Hematopoietic multipotent progenitor cell treated with erythropoietin and hydrocortisone succinate and interleukin-3 and kit ligand, for 8 days (in vitro differentiated cells): ENCODE results near the gene ZFAND6.
"Not testable (repeated sequence)": the region's sequence is repeated elsewhere in the genome, so short reads cannot be mapped to it uniquely, and the experiment has no call there.

ENCODE experiments used
- DNase-seq: peaks from one replicate; pipeline ENCODE4 v3.0.0-alpha.2; 2015

ZFAND6 gene

DNA sequence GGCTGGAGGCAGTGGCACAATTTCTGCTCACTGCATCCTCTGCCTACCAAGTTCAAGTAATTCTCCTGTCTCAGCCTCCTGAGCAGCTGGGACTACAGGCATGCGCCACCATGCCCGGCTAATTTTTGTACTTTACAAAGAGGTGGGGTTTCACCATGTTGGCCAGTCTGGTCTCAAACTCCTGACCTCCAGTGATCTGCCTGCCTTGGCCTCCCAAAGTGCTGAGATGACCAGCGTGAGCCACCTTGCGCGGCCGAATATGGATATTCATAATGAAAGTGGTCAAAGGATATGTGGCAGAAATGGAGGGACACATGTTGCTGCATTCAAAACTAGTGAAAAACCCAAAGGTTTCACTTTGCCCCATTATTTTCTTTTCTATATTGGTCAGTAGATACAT, 40.2 kb downstream of the ZFAND6 start:
- DNase-seq, result not testable (repeated sequence)

DNA sequence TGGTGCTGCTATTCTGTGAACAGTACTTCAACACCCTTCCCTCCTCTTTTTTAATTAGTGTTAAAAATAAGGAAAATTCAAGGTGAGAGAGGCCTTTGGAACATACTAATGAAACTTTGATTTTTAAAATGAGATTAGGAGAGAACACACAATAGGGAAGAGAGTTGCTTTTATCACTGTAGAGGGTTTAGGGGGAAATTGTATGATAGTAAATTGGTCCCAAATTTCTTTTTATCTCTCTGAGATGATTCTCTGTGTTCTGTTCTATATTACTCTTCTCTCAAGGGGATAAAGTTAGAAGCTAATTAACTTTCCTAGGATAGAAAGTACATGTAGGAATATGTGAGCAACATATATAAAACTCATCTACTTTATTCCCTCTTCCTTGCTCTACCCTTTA, 40.8 kb downstream of the ZFAND6 start:
- no peak for DNase-seq

DNA sequence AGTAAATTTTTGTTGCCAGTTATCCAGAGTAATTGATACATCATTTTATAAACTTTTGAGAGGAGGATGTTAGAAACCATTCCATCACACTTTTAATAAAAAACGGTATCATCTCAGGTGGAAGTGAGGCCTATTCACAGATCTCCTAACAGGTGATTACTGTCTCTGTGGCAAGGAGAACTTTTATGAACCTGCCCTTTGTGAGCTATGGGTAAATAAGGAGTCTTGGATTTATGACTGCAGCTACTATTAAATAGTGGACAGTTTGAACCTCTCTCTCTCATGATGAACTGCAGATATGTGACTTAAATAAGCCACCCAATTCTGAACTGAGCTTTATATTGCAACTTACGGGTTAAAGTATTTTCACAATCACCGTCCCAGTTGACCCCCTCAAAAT, 45.7 kb downstream of the ZFAND6 start:
- DNase-seq, result no peak

DNA sequence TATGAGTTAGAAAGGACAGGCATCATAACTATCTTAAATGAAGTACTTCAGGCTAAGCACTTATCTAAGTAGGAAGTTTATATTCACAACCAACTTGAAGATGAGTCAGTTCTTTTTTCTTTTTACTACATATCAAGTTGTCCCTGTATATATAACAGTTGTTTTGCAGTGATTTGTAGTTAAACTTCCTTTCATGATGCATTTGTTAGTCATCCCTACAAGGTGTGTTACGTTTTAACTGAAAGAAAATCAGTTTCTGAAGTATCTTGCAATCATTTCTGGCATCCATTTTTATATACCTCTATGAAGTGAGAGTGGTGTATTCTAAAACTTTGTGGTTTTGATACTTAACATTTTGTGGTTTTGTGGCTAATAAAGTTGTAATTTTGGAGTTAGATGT, 46.1 kb downstream of the ZFAND6 start:
- DNase-seq, result no peak

DNA sequence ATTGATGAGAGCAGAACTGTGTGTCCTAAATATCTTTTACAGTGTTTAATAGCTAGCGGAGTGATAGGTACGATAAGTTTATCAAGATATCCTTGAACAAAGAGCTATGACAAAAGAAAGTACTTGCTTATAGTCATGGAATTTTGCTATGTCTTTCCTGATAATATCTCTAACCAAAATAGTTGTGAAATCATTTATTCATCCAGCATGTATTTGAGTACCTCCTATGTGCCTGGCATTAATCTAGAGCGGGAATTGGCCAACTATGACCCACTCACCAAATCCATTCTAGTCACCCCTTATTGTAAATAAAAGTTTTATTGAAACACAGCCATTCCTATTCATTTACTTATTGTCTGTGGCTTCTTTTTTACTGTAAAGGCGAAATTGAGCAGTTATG, 46.6 kb downstream of the ZFAND6 start:
- DNase-seq, result no peak

DNA sequence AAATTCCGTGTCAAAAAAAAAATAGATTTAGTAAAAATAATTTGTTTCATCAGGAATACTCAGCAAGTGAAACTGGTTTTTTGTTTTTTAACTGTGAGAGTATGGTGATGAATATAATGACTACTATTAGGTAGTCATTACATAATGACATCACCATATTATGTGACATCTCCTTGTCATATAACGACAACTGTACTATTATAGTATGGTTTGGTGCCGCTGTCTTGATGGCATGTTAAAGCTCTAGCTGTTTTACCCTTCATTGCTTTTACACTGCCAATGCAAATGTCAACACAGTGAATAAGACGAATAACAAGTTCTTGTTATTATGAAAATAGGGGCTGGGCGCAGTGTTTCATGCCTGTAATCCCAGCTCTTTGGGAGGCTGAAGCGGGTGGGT, 47.7 kb downstream of the ZFAND6 start:
- no peak for DNase-seq

DNA sequence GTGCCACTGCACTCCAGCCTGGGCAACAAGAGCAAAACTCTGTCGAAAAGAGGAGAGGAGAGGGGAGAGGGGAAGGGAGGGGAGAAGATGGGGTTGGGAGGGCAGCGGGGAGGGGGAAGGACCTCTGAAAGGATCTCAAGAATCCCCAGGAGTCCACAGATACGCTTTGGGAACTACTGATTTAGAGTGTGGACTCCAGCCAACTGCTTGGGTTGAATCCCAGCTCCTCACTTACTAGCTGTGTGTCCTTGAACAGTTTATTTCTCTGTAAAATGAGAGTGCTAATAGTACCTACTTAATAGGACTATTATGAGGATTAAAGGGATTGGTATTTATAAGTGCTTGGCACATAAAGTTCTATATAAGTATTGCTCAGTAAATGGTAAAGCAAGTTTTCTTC, 48.3 kb downstream of the ZFAND6 start:
- no peak for DNase-seq

DNA sequence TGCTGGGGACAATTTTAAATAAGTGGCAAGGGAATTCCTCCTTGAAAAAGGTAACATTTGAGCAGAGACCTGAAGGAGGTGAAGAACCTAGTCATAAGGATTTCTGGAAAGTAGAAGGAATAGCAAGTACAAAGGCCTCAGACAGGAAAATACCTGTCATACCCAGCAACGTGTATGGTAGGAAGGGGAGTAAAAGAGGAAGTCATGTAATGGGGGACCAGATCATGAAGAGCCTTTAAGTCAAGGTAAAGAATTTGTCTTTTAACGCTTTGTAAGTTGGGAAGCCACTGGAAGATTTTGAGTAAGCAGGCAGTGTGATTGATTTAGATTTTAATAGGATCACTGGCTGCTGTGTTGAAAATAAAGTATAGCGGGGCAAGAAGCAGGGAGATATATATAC, 49.9 kb downstream of the ZFAND6 start:
- DNase-seq, result no peak

DNA sequence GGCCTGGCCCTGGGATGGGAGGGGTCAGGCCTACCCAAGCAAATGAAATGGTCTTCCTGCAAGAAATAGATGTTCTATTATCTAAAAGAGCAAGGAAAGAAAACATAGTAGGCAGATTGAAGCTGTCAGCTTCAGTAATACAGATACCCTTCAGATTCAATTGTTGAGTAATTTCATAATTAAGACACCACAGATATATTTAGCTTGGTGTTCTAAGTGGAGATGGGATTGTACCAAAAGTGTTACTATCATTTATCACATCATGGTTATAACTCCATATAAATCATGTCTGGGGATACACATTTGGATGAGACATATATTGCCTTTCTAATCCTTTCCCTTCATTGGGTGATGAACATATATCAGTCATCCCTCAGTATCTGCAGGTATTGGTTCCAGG, 51.4 kb downstream of the ZFAND6 start:
- DNase-seq, result no peak

DNA sequence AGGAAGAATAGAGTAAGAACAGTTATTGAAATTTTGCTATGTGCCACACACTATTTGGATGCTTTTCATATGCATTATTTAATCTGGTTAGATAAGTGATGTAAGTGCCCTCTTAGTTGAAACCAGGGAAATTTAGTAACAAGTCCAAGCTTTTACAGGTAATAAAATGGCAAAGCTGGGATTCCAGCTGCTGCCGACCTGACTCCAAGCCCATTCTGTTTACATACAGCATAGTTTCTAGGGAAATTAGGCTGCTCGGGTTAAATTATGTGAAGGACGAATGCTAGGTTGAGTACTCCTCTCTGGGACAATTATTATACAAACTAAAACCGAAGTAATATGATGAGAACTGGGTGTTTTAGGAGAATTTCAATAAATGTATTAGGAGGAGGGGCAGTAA, 54.6 kb downstream of the ZFAND6 start:
- no peak for DNase-seq

DNA sequence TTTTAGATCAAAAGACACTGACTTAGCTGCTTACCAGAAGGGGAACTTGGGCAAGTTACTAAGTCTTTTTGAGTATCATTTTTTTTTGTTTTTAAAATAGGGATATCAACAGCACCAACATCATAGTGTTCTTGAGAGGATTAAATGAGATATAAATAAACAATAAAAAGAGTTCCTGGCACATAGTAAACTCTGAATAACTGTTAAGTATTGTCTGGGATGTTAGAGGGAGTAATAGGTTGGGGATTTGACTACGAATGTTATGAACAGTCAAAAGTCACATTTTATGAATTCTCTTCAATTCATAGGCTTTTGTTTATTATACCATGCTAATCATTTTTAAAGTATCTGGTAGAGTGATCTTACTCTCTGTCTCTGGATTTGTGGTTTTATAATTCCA, 55.5 kb downstream of the ZFAND6 start:
- DNase-seq, result no peak

DNA sequence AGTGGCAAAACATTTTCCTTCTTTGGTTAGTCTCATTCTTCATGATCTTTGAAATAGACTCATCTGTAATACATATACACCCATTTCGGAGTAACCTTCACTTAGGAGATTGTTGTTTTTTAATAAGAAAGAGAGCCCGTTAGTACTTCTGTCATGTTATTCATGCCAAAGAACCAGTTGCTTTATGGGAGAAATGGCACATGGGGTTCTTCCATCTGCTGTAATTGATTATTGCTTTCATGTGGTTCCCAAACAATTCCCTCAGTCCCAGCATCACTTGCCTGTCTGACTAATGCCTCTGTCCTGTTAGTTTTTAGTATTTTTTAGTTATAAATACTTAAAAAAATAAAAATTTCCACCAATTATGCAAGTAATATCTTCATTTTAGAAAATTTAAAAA, 59.5 kb downstream of the ZFAND6 start:
- no peak for DNase-seq

DNA sequence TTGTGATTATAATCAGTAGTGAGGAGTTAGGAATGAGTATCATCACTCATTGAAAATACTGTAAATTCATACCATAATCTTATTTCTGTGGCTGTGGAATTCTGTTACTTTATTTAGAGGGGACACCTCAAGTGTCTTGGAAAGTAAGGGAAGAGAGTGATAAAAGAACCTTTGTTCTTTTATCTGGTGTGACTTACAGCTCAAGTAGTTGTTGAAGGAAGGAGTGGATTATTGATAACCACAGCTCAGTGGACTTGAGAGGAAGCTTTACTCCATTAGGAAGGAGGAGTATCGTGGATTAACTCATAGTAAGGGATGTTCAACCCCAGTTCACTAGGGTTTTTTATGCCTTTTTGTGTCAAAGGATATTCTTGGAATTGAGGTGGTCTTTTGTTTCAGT, 61.2 kb downstream of the ZFAND6 start:
- DNase-seq, result no peak

DNA sequence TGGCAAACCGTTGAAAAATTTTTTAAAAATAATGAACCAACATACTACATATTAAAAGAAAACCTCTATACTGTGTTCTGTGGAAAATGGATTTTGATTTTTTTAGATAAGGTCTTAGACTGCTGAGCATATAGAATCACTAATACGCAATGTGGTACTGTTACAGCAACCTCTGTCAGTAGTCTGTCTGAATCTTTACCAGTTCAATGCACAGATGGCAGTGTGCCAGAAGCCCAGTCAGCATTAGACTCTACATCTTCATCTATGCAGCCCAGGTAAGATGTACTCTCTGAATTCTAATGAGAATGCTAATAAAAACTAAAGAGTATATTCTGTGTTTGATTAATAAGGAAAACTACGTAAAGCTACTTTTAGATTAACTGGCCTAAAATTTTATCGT, 62.1 kb downstream of the ZFAND6 start:
- peak; percentile 31 for DNase-seq

DNA sequence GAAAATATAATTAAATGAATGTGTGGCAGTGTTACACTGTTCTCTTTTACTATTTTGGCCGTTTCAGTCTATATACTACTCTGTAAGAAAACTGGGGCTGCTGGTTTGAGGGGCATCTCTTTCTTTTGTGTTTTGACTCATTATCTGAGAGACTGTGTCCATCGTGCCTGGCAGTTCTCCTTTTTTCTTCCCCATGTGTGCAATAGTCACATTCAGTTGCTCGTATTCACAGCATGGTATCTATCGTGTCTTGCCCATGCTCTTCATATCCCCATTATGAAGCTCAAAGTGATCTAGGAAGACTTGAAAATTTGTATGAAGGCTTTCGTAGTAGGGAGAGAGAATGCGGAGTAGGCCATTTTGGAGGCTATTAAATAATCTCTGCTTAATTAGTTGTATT, 63.6 kb downstream of the ZFAND6 start:
- no peak for DNase-seq

DNA sequence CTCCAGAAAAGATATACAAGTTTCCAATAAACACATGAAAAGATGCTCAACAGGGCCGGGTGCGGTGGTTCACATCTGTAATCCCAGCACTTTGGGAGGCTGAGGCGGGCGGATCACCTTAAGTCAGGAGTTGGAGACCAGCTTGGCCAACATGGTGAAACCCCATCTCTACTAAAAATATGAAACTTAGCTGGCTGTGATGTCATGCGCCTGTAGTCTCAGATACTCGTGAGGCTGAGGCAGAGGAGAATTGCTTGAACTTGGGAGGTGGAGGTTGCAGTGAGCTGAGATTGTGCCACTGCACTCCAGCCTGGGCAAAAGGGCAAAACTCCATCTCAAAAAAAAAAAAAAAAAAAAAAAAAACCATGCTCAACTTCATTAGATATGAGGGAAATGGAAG, 67.8 kb downstream of the ZFAND6 start:
- not testable (repeated sequence) for DNase-seq

DNA sequence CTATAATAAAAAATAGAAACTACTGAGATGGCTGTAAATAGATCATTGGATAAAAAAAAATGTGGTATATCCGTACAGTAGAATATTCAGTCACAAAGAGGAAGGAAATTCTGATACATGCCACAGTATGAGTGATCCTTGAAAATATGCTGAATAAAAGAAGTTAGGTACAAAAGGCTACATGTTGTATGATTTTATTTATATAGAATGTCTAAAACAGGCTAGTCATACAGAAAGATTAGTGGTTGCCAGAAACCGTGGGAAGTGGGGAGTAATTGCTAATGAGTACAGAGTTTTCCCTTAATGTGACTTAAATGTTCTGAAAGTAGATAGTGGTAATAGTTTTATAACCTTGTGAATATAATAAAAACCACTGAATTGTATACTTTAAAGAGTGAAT, 68.4 kb downstream of the ZFAND6 start:
- no peak for DNase-seq

DNA sequence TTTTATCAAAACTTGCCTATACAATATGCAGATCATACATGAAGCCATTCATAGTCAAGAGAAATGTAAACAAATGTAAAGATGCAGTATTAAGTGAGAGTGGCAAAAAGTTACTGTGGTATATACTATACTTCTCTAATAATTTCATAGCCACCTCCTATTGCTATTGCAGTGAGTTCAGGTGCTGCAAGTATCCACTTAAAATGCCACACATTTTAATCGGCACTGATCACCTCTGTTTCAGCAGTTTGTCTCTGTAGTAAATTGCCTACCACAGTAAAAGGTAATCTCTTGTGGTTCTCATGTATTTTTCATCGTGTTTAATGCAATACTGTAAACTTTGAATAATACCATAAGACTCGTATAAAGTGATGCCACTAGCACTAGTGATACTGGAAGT, 72.9 kb downstream of the ZFAND6 start:
- no peak for DNase-seq

DNA sequence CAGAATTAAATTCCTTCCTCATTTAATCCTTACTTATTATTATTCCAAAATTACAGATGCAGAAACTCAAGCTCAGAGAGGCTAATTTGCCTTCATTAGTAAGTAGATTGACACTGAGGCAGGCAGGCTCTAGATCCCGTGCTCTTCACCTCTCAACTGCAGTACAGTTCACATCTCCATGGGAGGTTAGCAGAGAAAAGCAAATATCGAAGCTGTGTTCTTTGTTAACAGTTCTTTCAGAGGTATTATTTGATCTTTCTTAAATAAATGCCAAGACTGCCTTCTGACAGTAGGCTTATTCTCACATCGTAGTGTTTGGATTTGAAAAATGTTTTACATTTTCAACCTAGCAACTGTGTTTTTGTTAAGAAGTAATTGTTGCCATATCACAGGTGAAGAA, 77.4 kb downstream of the ZFAND6 start:
- no peak for DNase-seq

DNA sequence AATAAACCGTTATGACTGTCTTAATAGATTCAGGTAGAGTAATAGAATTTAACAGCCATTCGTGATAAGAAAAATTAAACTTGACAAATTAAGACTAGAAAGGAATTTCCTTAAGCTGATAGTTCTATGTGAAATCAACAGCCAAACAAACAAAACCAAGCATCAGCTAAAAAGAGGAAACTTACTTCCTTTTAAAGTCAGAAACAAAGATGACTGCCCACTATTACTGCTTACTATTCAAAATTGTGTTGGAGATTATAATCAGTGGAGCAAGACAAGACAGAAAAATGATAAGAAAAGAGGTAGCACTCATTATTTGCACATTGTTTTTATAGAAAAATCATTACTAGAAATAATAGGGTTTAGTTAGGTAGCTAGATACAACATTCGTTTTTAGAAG, 79.5 kb downstream of the ZFAND6 start:
- no peak for DNase-seq

DNA sequence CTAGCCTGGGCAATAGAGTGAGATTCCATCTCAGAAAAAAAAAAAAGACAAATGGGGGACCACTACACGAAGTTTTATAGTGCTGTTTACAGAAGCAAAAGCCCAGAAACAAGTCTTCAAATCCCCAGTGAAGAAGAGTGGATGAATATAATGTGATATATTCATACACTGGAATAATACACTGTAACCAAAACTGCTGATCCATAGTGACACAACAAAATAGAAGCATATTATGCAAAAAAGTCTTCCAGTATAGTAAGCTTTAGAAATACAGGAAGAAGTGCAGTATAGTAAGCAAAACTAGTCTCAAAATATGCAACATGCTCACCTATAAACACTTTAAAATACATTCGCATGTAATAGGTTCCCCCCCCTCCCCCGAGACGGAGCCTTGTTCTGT, 81.4 kb downstream of the ZFAND6 start:
- DNase-seq, result no peak

DNA sequence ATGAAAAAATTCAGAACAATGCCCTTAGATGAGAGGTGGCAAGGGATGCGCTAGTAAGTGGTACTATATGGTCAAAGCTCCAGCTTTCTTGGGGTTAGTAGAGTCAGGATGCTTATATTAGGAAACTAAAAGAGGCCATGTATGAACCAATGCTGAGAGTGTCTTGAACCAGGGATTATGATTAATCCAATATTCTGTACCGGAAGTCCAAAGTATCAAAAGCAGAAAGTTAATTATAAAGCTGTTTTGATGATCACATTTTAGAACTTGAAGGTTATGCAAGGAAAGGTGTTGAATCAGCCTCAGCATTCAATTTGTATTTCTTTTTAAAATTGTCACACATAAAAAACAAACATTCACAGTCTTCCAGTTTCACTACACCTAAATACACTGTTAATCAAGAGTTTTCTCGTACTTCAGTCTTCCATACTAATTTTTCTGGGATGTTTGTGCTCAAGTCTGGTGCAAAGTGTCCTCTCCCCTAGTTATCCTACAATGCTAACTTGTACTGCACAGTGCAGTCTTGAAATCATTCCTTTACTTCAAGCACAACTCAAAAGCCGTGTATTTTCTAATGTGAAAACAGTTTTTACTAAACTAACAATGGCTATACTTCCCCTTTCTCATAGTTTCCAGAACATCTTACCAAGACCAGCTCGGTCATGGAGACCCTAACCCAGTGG, 82.6 kb downstream of the ZFAND6 start:
- DNase-seq, result no peak

DNA sequence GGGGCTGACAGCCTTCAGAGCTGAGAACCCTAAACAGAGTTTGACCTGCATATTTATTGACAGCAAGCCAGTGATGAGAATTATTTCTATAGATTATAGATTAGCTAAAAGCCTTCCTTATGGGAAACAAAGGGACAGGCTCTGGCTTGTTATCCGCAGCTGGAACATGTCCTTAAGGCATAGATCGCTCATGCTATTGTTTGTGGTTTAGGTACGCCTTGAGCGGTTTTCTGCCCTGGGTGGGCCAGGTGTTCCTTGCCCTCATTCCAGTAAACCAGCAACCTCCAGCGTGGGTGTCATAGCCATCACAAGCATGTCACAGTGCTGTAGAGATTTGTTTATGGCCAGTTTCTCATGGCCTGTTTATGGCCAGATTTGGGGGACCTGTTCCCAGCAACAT, 83.2 kb downstream of the ZFAND6 start:
- DNase-seq, result no peak

DNA sequence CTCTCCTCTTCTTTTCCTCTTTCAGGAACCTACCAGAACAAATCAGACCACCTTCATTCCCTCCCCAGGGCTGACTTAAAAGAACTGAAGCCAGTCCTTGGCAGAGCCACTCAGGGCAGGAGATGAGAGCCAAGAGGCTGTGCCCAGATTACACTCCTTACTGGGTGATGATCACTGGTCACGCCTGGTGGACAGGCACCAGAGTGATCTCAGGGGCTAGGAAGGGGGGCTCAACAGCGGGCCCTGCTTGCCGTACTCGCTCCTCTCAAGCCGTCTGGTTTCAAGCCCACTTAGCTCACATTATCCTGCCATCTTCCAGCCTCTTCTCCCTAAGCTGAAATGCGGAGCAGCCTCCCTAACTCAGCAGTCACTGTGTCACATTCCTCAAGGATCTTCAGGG, 91.7 kb downstream of the ZFAND6 start:
- peak; percentile 24 for DNase-seq

DNA sequence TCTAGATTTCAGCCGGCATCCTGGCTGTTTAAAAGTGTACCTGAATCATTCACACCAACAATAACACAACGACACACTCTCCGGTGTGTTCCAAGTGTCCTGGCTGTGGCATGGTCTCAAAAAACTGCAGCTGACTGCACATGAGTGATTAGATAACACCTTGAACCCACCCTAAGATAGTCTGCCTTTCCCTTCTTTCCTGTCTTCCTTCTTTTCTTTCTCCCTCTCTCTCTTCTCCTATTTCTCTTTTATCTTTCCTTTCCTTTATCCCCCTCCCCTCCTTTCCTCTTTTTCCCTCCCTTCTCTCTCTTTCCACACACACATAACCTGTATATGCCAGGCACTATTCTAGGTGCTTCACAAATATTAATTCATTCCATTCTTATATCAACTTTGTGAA, 92.1 kb downstream of the ZFAND6 start:
- DNase-seq, result peak; percentile 69
